Left renal pelvis (tissue), 4 donors: ENCODE data around the gene ITPKB. TPM values are rescaled to one million over a fixed set of nuclear protein-coding genes. Genes with fewer than 3 reads are reported as not detected.
"Not testable (repeated sequence)": the region's sequence is repeated elsewhere in the genome, so short reads cannot be mapped to it uniquely, and the experiment has no call there.

Experiments
- DNase-seq, 4 donors: peaks; one replicate each; pipeline ENCODE4 v3.0.0-alpha.2; 2013; ENCODE audit warnings: low read depth in 4 of 4, low spot score in 3 of 4
- polyA plus RNA-seq, 4 donors: library from polyadenylated mRNA; unstranded; fragments of 120-200 nt; gene quantifications; one replicate each; pipeline ENCODE4 v1.2.1, GENCODE V29; 2013; ENCODE audit not compliant: insufficient read length in 4 of 4

The ITPKB gene
- polyA plus RNA-seq, 4 donors, result 22.5 to 26.3 (median 23.4) TPM

DNA sequence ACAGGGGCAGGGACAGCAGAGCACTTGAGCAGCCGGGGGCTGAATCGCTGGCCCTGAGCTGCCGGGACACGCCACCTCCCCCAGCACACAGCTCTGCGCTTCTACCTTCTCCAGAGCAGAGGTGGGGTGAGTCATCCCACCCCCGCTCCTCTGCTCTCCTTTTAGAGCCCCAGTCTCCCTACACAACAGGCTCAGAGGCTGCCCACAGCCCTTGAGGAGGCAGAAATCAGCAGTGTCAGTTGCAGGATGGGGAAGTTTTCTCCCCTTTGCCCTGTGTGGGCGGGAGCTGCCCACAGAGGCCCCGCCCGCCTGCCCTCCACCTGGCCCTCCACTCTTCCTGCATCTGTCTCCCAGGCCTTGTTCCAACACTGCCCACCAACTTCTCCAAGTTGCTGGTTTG lies 95.9 kb downstream of the ITPKB start:
- no peak for DNase-seq

DNA sequence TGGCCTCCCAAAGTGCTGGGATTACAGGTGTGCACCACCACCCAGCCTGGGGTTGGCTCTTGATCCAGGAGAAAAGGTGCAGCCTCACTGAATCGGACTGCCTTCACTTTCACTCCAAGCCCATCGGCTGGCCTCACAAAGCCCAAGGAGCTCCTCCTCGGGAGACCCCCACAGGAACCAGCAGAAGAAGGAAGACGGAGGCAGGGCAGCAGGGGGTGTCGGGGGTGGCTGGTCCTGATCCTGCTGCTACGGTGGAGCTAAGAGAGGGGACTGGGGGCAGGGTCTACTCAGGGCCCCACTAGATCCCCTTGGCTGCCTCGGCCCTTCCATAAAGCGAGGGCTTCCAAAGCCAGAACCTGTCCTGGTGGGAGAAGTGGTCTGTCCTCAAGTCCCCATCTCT lies 96.7 kb downstream of the ITPKB start:
- DNase-seq, result no peak

- DNase-seq, result no peak
Observed at GRCh38 chr1:226641671-226642231, 97.3 kb downstream of the ITPKB start.

DNA sequence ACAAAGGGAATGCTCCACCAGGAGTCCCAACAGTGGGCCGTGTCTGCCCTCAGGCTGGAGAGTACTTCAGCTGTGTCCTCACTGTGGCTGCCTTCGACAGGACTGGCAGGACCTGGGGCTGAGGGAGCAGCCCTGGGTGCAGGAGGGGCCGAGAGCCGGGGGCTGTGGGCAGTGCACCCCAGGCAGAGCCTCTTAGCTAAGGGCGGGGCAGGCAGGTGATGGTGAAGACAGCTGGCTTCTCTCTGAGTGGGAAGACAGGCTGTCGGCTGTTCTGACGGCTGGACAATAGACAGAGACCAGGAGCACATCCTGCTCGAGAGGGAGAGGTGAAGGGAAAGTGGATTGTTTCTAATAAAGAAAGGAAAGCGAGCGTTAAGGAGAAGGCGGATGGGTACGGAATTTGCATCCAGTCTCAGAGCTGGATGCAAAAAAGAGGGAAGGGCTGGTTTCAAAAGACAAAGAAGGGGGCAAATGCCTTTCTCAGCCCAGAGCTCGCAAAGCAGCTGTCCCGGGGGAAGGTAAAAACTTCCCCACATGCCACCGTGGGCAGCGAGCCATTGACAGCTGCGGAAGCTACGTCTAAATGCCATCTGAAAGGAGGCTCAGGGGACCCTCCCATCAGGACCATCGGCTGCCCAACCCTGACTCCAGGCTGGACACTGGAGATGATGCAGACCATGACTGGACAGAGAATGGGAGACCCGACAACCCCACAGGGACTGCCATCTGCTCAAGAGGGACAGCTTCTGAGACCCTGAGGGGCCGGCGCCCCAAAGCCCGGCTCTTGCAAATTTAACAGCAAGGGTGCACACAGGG lies 98.6 kb downstream of the ITPKB start:
- DNase-seq, result no peak

- no peak for DNase-seq
Observed at GRCh38 chr1:226639631-226640061, 99.4 kb downstream of the ITPKB start.

DNA sequence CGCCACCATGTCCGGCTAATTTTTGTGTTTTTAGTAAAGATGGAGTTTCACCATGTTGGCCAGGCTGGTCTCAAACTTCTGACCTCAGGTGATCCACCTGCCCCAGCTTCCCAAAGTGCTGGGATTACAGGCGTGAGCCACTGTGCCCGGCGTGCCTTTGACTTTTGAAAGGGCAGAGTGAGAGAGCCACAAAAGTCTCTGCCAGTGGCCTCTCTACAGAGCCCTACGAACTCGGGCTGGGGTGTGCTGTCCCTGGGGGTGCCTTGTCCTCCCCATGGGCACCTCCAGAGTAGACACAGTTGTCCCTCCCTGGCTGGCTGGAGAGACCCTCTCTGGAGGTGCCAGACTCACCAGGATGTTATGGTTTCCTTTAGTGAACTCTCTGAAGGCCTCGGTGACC lies 99.9 kb downstream of the ITPKB start:
- not testable (repeated sequence) for DNase-seq

DNA sequence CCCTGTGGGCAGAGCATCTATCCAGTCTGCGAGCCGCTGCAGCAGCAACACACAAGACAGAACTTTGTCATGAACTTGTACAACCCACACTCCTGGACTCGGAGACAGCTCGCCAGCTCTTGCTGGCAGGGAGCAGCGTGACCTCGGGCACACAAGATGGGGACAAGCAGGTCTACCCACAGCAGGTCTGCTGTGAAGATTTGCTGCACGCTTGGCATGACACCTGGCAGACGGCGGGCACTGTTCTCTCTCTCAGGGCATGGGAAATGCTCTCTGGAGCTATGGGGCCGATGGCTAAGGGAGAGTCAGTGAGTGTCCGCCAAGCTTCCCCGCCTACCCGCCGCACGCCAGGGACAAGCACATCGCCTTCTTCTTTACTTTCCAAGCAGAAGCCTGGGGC lies 100.5 kb downstream of the ITPKB start:
- DNase-seq, result no peak

GRCh38 chr1:226638001-226638601 lies 101.0 kb downstream of the ITPKB start:
- DNase-seq, result no peak

GRCh38 chr1:226637147-226637935 lies 101.7 kb downstream of the ITPKB start:
- DNase-seq, result no peak

- no peak for DNase-seq
Observed at GRCh38 chr1:226636847-226637096, 102.3 kb downstream of the ITPKB start.

DNA sequence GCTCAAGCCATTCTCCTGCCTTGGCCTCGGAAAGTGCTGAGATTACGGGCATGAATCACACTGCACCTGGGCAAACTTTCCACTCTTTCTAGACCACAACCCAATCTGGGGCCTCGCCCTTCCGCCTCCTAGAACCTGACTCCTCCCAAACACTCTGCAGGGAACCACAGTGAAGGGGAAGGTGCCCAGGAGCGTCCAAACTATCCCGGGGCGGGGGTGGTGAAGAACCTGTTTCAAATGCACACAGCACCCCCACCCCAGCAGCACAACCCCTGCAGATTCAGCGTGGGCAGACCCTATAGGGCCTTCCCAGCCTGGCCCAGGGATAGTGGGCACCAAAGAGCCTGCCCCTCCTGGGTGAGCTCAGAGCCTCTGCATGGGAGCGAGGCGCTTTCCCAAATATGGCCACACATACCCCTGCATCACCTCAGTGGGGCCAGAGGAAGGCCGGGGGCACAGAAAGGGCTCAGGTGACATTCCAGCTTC lies 103.6 kb downstream of the ITPKB start:
- DNase-seq, result no peak

GRCh38 chr1:226634611-226635246 lies 104.4 kb downstream of the ITPKB start:
- no peak for DNase-seq

DNA sequence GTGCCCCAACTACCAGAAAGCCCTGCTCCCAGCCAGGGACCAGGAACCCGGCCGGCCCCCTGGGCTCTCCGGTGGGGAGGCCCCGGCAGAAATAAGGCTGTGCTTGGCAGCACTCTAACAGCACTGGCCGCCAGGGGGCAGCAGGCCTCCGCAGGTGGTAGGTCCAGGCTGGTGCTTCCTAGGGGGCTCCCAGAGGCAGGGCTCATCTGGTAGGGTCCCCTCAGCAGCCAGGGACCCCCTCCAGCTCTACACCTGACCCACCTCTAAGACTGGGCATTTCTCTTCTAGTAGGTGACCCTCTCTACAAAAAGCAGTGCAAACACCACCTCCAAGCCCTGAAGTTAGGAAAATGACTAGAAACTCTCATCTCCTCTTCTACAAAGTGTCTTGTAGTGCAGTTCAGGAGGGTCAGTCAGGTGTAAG lies 104.9 kb downstream of the ITPKB start:
- DNase-seq, result no peak

DNA sequence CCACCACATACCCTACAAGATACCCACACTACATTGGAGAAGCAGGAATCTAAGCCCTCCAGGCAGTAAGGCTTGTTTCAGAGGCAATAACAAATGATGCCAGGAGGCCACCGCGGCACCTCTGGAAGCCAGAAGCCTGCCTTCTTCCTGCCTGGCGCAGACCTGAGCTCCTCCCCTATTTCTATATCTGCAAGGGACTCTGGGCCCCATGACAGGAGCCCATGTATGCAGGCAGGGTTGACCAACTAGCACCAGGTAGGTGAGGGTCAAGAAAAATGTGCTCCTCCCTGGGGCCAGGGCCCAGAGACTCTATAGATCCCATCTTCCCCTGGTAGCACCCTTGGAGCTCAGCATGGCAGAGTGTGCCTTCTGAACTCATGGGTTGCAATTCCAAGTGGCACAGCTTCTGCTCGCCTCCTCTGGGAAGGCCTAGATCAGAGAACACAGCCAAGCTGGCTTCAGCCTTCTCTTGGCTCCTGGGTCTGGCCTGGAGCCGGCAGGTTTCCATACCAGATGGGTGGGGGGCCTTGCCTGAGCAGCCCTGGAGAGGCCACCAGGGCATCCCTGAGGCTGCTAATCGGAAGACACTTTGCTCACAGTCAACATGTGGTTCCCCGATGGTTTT lies 105.4 kb downstream of the ITPKB start:
- DNase-seq, result no peak

DNA sequence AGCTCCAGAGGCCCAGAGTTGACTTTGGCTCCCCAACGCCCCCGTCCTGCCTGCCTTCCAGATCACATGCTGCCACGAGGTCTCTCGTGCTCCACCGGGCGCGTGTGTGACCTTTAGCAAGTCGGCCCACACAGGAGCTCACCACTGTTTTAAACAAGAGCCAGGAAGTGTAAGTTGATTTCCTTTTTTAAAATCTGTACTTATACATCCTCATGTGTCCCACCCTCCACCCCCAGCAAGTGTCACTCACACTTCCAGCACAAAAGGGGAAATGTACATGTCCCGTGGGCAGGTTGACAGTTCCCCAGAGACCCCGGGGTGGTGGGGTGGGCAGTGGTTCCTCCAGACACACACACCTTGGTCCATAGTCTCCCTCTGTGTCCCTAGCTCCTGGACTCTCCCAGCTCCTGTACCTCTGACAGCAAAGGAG lies 106.1 kb downstream of the ITPKB start:
- DNase-seq, result no peak

DNA sequence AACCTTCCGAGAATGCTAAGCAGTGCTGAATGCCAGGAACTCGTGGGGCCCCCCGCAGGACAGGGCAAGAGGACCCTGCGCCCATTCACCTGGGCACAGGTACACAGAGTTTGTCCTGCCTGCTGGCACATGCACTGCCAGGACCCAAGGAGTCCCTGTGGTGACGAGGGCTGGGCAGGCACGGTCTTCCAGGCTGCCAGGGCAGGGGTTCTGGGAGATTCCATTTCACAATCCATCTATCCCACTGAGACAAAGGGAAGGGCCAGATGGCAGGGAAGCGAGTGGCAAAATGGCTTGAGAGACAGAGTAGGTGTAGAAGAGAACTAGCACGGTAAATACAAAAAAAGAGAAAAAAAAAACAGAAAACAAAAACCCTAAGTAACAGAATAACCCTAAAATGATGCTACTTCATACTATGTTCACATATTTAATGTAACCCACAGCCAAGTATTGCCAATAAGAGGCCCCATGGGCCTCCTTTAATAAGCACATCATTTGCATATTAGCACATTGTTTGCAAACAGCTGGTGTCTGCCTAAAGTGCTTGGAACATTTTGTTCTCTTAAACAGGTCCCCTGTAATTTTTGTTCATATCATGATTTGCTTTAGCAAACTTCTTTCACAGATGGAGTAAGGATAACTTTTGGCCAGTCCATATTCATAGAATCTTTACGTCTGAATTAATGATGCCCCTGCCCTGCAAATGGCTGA lies 106.8 kb downstream of the ITPKB start:
- no peak for DNase-seq

- no peak for DNase-seq
Observed at GRCh38 chr1:226631229-226632000, 107.7 kb downstream of the ITPKB start.

- no peak for DNase-seq
Observed at GRCh38 chr1:226630592-226630991, 108.5 kb downstream of the ITPKB start.
